ENCODE measurements around the gene SPEG.

Gene SPEG

DNA sequence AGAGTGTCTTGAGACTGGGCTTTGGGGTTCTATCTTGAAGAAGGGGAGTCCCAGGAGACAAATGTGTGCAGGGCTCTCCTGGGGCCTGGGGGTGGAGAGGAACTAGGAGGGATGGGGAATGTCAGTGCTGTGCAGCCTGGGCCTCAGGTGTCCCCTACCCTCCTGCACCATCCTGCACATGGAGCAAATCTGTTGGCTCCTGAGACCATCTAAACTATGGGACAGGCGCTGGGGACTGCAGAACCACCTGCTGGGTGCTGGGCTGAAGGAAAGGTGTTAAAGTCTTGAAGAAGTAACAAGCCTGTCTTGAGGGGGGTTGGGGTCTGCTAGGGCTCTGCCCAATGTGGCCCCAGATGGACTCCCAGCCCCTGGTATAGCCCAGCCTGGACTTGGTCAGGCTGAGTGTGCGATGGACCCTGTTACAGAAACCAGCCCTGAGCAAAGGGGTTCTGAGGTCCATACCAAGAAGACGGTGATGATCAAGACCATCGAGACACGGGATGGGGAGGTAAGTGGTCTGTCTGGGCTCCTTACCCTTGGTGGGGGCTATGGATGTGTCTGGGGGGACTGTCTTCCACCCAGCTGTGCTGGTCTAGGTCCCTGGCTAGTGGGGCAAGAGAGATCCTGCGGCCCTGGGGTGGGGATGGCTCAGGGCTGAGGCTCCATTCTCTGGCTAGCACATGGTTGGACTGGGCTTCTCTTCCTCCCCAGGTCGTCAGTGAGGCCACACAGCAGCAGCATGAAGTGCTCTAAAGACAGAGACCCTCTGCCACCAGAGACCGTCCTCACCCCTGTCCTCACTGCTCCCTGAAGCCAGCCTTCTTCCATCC, 9.2 kb upstream of the SPEG start:
- no peak for DNase-seq (ENCODE audit: low read depth)

DNA sequence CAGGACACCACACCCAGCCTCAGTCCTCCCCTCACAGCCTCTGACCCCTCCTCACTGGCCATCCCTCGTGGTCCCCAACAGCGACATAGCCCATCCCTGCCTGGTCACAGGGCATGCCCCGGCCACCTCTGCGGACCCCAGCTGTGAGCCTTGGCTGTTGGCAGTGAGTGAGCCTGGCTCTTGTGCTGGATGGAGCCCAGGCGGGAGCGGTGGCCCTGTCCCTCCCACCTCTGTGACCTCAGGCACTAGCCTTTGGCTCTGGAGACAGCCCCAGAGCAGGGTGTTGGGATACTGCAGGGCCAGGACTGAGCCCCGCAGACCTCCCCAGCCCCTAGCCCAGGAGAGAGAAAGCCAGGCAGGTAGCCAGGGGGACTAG, 8.6 kb upstream of the SPEG start:
- DNase-seq (ENCODE audit: low read depth), result no peak

DNA sequence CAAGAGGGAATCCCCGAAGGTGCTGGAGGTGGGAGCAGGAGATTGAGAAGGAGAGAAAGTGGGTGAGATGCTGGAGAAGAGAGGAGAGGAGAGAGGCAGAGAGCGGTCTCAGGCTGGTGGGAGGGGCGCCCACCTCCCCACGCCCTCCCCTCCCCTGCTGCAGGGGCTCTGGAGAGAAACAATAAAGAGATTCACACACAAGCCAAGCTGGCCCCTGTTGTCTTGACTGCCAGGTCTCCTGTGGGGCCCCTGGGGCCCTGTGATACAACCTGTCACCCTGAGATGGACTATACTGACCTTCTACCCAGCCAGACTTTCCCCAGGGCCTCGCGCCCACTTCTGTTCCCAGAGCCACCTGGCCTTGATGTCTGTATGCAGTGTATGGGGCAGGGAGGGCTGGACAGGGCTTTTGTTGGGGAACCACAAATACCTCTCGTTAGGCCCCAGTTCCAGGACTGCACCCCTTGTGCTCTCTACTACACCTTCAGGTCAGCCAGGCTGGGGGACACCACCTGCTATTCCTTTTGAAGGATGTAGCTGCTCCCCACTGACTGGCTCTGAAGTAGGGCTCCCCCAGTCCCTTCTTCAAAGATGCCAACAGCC, 8.0 kb upstream of the SPEG start:
- DNase-seq (ENCODE audit: low read depth), result no peak

DNA sequence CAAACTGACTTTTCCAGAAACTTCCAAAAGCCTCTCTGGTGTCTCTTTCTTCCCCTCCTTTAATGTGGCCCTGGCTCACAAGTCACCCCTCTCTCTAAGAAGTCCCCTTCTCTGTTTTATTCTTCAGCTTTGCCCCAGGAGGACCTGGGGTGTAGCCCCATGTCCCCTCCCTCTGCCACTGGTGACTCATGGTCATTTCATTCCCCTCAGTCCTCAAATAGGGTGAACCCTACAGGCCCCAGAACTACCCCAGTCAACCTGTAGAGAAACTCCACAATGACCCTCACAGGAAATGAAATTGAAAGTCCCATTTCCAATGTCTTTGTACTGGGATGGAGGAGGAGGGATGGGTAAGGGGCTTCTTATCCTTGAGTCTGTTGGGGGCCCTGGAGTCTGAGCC, 6.2 kb upstream of the SPEG start:
- no peak for DNase-seq (ENCODE audit: low read depth)

DNA sequence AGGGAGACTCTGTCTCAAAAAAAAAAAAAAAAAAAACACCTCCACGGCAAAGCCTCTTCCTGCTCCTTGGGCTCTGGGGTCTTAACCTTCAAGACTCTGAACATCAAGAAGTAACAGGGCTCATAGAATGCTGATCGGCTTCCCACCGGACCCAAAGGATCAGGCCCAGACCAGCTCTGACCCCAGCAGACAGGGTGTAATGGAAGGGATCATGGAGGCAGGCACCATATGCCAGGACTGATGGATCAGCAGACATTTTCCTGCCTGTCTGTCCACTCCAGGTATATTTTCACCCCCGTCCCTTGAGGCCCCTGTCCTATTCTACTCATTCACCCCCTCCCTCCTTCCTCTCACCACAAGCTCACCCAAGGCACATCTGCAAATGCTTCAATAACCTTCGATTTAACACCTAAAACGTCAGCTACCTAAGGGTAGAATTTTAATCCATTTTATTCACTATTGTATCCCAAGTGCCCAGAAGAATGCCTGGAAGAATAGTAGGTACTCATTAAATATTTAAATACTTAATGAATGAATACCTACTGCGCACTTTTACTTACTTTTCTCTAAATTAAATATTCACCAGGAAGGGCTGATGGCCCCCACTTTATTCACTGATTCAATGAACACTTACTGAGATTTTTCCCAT, 4.6 kb upstream of the SPEG start:
- no peak for DNase-seq (ENCODE audit: low read depth)

DNA sequence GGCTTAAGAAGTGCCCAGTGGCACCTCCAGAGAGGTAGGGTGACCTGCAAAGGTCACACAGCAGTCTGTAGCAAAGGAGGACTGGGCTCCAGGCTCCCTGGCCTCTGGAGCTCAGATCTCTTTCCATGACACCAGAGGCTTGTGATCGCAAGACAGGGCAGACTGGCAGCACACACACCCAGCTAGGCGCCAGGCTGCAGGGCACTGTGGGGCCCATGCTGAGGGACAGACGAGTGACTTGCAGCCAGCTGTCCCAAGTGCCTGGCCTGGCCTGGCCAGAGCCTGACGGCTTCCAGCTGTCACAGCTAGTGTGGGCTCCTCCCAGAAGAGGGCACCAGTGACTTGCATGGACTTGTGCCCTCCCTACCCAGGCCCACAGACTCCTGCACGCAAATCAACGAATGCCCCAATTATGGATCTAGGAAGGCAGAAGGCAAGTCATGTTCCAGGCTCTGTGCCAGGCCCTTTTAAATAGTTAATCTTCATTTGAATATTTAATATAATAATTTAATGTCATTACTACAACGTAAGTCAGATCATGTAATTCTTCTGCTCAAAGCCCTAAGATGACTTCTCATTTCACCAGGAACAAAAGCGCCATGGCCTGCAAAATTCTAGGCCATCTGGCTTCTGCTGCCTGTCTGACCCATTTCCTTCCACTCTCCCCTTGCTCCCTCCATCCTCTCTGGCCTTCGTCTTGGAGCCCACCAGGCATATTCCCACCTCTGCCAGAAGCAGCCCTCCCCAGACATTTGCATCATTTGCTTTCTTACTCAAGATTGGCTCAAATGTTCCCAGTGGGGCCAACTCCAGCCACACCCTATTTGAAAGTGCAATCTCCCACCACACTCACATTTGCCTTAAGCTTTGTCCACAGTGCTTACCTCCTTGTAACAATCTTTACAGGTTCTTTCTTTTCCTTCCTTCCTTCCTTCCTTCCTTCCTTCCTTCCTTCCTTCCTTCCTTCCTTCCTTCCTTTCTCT, 3.7 kb upstream of the SPEG start:
- DNase-seq (ENCODE audit: low read depth), result no peak

DNA sequence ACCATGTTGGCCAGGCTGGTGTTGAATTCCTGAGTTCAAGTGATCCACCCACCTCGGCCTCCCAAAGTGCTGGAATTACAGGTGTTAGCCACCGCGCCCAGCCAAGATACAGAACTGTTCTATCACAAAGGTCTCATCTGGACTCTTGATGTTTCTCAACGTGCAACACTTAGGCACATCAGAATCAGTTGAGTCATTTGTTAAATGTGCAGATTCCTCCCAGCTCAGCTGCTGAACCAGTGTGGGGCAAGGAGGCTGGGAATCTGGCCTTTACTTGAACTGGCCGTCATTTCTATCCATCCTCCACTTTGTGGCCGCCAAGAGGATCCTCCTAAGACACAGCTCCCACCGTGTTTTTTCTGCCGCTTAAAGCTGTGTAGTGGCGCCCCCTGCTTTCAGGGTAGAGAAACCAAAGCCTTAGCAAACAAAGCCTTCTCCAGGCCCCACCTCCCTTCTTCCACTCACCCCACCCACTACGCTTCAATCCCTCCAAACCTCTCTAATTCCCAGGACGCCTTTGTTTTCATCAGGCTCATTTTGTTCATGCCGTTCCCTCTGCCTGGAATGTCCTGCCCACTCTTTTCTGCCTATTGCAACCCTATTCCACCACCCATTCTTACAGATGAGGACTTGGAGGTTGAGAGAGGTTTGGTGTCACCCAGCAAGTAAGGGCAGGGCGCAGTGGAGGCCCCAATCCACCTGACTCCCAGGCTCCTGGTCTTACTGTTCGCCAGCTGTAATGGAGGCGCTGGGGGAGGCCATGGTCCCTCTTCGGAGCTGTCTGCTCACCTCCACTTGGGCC, 776 bp upstream of the SPEG start:
- DNase-seq (ENCODE audit: low read depth), result no peak

DNA sequence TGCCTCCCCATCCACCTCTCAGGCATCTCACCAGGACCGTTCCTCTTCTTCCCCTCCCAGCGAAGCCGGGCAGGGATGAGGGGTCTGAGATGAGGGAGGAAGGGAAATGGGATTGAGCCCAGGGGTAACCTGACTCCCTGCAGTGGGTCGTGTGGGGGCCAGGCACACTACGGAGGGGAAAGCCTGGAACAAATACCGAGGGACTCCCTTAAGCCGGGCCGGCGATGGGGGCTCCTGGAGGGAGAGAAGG, 250 bp upstream of the SPEG start:
- DNase-seq (ENCODE audit: low read depth), result no peak

DNA sequence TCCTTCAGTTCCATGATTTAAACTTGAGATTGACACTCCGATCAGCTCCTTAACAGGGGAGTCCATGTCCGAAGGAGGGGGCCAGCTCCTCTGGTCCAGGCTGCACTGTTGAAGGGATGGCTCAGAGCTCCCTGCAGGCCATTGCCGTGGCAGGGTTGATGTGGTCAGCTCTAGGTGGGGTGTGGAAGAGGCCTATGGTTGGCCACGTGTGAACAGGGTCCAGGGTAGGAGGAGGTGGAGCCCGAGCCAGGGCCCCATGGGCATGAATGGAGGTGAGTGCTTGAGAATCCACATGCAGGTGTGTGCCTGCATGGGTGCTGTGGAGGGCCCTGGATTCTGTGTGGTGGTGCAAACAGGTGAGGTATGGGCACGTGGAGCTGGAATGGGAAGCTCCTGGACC, 1.1 kb downstream of the SPEG start:
- DNase-seq (ENCODE audit: low read depth), result no peak

DNA sequence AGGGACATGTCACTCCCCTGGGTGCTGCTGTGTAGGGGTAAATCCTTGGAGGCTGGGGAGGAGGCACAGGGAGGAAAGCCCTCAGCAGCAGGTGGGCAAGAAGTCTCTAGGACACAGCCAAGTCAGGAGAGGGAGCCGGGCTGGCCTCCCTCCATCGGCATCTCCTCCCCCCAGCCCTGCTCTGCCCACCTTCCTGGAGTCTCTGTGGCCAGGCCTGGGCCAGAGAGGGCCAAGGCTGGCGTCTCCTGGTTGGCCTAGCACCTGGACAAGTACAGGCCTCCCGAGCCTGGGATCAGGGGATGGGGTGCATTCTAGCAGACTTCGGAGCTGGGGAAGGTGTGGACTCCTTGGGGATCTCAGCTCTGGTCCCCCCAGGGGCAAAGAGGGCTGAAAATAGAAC, 1.8 kb downstream of the SPEG start:
- DNase-seq (ENCODE audit: low read depth), result no peak

DNA sequence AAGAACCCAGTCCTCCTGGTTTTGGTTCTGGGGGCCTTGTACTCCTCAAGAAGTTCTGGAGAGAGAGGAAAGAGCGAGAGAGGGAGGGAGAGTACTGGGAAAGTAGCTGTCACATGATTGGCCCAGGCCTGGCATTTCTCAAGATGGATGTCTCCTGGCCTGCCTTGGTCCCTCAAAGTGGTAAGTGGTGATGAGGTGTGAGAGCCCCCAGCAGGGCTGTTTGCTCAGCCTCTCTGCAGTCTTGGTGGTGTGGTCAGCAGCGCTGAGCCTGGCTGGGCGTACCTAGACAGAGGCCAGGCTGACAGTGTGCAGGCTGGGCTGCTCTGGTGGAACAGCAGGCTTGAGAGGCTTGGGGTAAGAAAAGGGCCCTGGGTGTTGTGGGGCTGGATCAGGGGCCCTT, 2.5 kb downstream of the SPEG start:
- no peak for DNase-seq (ENCODE audit: low read depth)

DNA sequence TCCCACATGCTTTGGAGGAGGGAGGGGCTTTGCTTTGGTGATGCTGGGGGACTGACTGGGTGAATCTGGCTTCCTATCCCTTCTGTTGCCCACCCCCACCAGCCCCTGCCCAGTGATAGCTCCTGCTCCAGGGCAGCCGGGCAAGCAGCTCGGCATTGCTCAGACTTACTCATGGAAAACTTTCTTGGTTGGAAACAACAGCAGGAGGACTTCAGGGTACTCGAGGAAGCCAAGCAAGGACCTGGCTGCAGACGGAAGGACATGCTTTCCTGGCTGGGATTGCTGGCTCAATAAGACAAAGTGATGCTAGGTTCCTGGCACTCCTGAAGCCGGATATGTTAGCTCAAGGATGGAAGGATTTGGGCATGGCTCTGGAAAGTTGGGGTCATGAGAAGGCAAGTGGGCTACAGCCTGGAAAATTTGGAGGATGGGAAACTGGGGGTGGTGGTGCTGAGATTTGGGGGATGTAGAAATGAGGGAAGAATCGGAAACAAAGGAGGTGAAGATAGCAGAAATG, 3.1 kb downstream of the SPEG start:
- DNase-seq (ENCODE audit: low read depth), result no peak

DNA sequence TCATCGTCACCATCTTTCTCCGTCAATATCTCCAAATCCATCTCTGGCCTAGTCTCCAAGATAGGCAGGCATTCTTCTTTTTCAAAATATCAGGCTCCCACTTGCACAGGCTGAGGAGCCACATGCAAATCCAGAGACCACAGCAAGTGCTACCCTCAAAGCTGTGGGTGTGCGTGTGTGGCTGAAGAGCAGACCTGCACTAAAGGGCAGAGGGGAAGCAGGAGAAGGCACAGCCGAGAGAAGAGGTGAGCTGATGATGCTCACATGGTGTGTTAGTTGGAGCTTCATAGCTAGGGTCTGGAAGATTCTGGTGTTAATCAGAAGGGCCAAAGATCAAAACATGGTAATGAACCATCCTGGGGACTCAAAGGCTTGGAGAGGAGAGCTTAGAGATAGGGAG, 3.8 kb downstream of the SPEG start:
- DNase-seq (ENCODE audit: low read depth), result no peak

DNA sequence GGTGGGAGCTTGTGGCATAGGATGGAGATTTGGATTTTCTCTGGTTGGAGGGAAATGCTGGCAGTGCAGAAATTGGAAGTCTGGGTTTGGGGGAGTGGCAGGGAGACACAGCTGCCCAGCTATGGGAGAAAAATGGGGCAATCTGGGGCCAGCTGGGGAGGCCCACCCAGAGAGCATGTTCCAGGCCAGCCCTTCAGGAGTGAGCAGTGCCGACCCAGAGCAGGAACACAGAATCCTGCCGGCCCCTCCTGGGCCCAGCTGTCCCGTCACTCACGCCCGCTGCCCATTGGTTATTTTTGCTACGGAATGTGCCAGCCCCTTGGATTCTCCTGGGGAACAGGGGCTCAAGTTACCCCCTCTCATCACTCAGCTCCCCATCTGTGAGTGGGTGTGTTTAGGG, 4.9 kb downstream of the SPEG start:
- no peak for DNase-seq (ENCODE audit: low read depth)

DNA sequence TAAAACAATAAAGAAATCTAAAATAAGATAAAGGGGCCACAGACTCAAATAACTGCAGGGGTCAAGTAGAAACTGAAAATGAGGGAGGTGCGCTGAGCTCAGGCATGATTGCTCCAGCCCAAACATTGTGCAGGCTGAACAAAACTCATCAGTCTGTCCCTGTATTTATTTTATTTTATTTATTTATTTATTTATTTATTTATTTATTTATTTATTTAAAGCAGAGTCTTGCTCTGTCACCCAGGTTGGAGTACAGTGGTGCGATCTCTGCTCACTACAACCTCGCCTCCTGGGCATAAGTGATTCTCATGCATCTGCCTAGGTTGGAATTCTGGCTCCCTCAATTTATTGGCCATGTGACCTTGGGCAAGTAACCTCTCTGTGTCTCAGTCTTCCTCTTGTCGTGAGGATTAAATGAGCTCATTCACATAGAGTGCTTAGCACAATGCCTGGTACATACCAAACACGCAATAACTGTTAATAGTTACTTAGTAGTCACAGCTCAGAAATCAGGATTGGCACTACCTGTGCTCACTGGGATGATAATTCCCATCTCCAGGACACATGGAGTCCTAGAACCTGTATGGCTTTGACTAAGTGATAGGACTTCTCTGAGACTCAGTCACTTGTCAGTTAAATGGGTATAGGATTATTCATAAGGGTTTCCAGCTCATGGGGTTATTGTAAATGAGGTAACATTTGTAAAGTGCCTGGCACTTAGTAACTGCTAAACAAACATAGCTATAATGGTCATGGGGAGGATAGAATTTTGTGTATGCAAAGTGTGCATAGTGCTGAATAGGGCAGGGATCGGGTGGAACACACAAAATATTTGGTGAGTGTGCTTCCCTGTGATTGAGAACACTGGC, 6.0 kb downstream of the SPEG start:
- no peak for DNase-seq (ENCODE audit: low read depth)

DNA sequence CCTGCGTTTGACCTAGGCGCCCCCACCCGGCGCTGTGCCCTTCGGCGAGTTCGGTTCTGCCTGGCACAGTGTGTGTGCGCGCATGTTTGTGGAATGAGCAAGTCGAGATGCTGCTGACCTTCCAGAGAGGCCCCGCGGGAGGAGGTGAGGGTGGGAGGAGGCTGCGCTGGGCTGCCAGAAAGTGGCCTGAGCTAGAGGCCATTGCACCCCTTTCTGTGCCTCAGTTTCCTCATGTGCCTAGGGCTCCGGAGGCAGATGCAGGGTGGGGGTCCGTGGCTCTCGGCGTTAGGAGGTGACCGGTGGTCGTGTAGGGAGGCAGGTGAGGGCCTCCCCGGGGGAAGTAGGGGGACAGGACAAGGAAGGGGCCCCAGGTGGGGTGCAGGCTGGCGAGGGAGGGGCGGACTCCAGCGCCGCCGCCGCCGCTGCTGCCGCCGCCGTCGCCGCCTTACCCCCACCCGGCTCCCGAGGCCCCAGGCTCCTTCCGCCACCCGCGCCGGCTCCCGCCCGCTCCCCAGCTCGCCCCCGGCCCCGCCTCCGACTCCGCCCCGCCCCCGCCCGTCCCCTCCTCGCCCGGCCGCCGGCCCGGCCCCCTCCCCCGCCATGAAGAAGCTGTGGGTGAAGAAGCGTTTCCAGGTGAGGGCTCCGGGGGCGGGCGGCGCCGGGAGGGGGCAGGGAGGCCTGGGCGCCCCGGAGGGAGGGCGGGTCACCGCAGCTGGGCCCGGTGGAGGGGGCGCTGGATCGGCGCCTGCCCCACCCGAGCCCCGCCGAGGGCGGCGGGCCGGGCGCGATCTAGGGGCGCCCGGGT, 7.0 kb downstream of the SPEG start:
- peak; percentile 26 for DNase-seq (ENCODE audit: low read depth)

DNA sequence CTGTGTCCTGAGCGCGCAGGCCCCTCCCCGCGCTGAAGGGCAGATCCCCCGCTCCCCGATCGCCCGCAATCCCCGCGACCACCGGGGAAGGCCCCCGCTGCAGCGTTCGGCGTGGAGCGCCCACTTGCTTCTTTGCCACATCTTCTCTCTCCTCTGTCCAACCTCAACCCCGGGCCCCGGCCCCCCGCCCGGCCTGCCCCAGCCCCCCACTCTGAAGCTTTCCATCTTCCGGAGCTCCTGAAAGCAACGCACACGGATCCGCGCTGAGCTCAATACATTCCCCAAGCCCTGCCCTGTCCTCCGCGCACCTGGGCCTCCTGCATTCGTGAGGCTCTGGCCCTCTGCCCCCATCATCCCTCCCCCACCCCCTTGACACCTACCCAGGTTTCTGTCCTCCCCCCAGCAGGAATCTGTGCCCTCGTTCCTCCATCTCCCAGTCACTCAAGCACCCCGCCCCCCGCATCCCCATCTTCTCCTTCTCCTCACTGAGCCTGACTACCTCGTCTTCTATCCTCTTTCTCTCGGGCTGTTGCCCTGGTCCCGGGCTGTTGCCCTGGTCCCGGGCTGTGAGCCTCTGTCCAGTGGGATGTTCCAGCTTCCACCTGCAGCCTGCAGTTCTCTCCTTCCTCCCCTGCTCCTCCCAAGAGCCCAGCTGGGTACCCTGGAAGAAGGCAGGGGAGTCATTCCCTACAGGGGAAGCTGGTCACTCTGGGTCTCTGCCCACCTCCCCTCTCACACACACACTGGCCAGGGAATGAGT, 7.8 kb downstream of the SPEG start:
- DNase-seq (ENCODE audit: low read depth), result no peak

DNA sequence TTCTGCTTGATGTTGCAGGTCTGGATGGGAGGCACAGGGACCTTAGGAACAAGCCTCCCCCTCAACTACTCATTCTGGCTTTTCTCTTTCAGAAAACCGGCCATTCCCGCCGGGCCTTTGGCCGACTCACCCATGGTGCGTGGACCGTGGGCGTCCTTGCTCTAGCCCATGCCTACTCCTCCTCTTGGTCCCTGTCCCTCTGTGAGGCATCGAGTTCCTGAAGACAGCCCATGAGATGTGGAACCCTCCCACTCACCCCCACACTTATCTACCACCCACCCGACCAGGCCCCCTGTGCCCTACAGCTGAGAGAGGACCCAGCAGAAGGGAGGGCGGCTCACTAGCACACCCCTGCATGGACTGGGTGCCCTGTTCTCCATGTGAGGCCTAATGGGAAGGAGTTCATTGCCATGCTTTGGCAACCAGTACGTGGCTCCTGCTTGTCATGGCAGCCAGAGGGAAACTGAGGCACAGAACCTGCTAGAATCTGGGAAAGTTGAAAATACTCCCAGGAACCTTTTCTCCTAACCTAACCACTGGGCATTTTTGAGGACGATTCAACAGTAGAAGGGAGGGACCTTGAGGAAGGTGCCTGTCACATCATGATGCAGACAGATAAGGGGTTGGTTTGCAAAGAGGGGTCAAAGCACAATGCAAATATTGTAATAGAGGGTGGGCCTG, 8.5 kb downstream of the SPEG start:
- no peak for DNase-seq (ENCODE audit: low read depth)

DNA sequence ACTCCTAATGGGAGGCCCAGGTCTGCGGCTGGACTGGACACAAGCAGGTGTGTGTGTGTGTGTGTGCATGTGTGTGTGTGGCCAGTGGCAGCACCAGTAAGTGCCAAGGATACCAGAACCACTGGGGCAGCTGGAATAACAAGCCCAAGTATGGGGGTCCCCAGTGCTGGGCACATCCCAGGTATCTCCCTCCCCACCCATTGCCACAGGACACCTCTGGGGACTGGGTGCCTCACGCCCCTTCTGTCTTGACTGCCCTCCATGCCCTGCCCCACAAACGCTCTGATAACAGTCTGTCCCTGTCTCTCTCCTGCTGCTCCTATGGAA, 9.0 kb downstream of the SPEG start:
- no peak for DNase-seq (ENCODE audit: low read depth)
